Breast epithelium (tissue), 3 donors: Measurements from ENCODE around the gene FOXL1.

Source experiments
- CTCF ChIP-seq, 3 donors: fragments of 450-650 bp; IDR thresholded peaks; one replicate each; pipeline ENCODE4 v1.5.1; 2016 to 2017; ENCODE audit warnings: antibody characterized with exemption in 3 of 3, mild to moderate bottlenecking in 3 of 3, moderate library complexity in 3 of 3
- POLR2A ChIP-seq: fragments of 450-650 bp; IDR thresholded peaks from one replicate; pipeline ENCODE4 v1.6.1; 2016; ENCODE audit warnings: antibody characterized with exemption, mild to moderate bottlenecking, moderate library complexity
- POLR2AphosphoS5 ChIP-seq, 3 donors: sonication (generic); formaldehyde crosslinking; IDR thresholded peaks; one replicate each; pipeline ENCODE4 v1.6.1; 2017; ENCODE audit warnings: antibody characterized with exemption in 3 of 3

GRCh38 chr16:86580063-86580790, 1.9 kb downstream of the FOXL1 start:
- TF ChIP-seq POLR2AphosphoS5 (IDR thresholded peaks at IDR 0.05) (no peak), CTCF (IDR thresholded peaks at IDR 0.05) (no peak), POLR2A (no peak)
